Neural cell (in vitro differentiated cells): Measurements from ENCODE around the gene MGAM2.

ENCODE experiments used
- EP300 ChIP-seq: fragments of 450-650 bp; conservative IDR thresholded peaks from 2 replicates; pipeline ENCODE4 v1.6.1; 2014; ENCODE audit warnings: antibody characterized with exemption, mild to moderate bottlenecking, moderate library complexity; ENCODE audit not compliant: poor library complexity, severe bottlenecking
- POLR2AphosphoS5 ChIP-seq: IDR thresholded peaks from 2 replicates; pipeline ENCODE4 v1.6.1; 2012
- TF ChIP-seq, protein P1 (sequence below): fragments of 450-650 bp; IDR thresholded peaks from 2 replicates; pipeline ENCODE4 v1.5.1; 2014; ENCODE audit warnings: antibody characterized with exemption, mild to moderate bottlenecking, moderate library complexity; ENCODE audit not compliant: poor library complexity, severe bottlenecking

- no peak for TF ChIP-seq POLR2AphosphoS5
- TF ChIP-seq, protein P1, sequence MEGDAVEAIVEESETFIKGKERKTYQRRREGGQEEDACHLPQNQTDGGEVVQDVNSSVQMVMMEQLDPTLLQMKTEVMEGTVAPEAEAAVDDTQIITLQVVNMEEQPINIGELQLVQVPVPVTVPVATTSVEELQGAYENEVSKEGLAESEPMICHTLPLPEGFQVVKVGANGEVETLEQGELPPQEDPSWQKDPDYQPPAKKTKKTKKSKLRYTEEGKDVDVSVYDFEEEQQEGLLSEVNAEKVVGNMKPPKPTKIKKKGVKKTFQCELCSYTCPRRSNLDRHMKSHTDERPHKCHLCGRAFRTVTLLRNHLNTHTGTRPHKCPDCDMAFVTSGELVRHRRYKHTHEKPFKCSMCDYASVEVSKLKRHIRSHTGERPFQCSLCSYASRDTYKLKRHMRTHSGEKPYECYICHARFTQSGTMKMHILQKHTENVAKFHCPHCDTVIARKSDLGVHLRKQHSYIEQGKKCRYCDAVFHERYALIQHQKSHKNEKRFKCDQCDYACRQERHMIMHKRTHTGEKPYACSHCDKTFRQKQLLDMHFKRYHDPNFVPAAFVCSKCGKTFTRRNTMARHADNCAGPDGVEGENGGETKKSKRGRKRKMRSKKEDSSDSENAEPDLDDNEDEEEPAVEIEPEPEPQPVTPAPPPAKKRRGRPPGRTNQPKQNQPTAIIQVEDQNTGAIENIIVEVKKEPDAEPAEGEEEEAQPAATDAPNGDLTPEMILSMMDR = no peak
- TF ChIP-seq EP300 = no peak
Measured at GRCh38 chr7:142123184-142123583, 11.7 kb downstream of the MGAM2 start.
